GM18858 (cell line): ENCODE measurements around the gene SLC35F2.
A peak's percentile ranks its signal among the peaks of the same experiment; 100 is the strongest.

Experiments used
- ATAC-seq: cut with Tn5 transposase; IDR thresholded peaks from one replicate; pipeline ENCODE4 v1.9.1; 2021; ENCODE audit not compliant: unreplicated experiment

The SLC35F2 gene

DNA sequence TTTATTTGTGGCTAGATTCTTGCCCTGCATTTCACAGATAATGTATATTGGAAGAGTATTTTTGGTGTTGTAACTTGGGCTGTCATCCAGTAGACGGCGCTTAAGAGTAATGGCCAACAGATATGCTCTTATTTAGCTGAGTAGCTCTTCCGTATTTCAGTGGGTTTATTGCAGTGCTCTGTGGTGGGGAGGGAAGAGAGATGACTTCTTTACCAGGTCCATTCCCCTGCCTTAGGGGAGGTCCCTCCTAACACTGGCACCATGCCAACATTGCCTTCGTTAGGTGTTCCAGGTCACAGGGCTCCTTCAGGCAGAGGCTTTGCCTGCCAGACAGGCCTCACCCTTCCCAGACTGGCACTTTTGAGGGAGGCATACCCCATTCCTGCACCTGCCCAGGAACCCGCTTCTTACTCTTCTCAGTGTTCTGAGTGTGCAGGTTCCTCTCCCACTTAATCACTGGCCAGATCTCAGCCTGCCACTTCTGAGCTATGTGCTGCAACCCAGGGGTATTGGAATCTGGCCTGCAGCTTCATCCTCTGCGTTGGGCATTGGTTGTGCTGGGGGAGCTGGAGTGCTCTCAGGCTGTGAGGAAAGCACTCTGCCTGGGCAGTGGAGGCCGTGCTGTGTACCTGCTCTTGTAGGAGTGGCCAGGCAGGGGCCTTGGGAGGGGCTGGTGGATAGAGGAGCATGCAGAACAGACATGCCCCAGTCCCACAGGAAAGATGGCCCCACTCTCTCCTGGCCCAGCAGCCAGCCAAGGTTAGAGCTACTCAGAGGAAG lies 117.4 kb downstream of the SLC35F2 start:
- peak; percentile 90 for ATAC-seq
